MCF 10A (cell line): ENCODE results near the gene DDA1. TPM values are rescaled to one million over a fixed set of nuclear protein-coding genes. Genes with fewer than 3 reads are reported as not detected.

Experiments
- BruUV-seq: library from RNA; stranded (reverse); fragments of 400-500 nt; replicated peaks from 2 replicates; lab custom pipeline; 2021; lab: Mats Ljungman, UMichigan
- CTCF ChIA-PET: fragments of 300-600 bp; sonication (Branson Sonifier 250); formaldehyde crosslinking; extraction: SDS; loops from one replicate; lab custom pipeline; 2021; ENCODE audit warnings: antibody characterized with exemption, inconsistent platforms; lab: Yijun Ruan, JAX
- POLR2A ChIA-PET: fragments of 300-600, 350-650 bp; sonication (Branson Sonifier 250); formaldehyde crosslinking; extraction: SDS; loops from one replicate; lab custom pipeline; 2020; ENCODE audit warnings: antibody characterized with exemption, inconsistent platforms; lab: Yijun Ruan, JAX
- DNase-seq: peaks from one replicate; pipeline ENCODE4 v3.0.0-alpha.2; 2018; ENCODE audit not compliant: unreplicated experiment
- H3K27ac Mint-ChIP-seq: one replicate; pipeline ENCODE4 v1.8.0; 2022; ENCODE audit warnings: mild to moderate bottlenecking, low read depth, mixed read lengths; ENCODE audit not compliant: unreplicated experiment
- H3K27me3 Mint-ChIP-seq: one replicate; pipeline ENCODE4 v1.8.0; 2022; ENCODE audit warnings: mixed read lengths; ENCODE audit not compliant: insufficient read depth, unreplicated experiment
- H3K36me3 Mint-ChIP-seq: one replicate; pipeline ENCODE4 v1.8.0; 2022; ENCODE audit warnings: mild to moderate bottlenecking, moderate library complexity, mixed read lengths; ENCODE audit not compliant: insufficient read depth, unreplicated experiment
- H3K4me1 Mint-ChIP-seq: one replicate; pipeline ENCODE4 v1.8.0; 2022; ENCODE audit warnings: mixed read lengths; ENCODE audit not compliant: insufficient read depth, unreplicated experiment
- H3K4me3 Mint-ChIP-seq: one replicate; pipeline ENCODE4 v1.8.0; 2022; ENCODE audit warnings: mild to moderate bottlenecking, moderate library complexity, mixed read lengths; ENCODE audit not compliant: unreplicated experiment
- H3K9me3 Mint-ChIP-seq: one replicate; pipeline ENCODE4 v1.8.0; 2022; ENCODE audit warnings: mixed read lengths; ENCODE audit not compliant: unreplicated experiment
- intact Hi-C: fragments of 100-400 bp; cut with micrococcal nuclease; formaldehyde crosslinking; loops from 2 replicates; pipeline ENCODE4 v1.14.1; 2022
- total RNA-seq: library from RNA; stranded (reverse); gene quantifications from 2 replicates; pipeline ENCODE4 v1.2.3, GENCODE V29; 2022
- TF ChIP-seq, protein P1 (sequence below): fragments of 200-600 bp; IDR thresholded peaks from one replicate; pipeline ENCODE4 v1.8.0; 2022; ENCODE audit warnings: antibody characterized with exemption, mild to moderate bottlenecking; ENCODE audit not compliant: unreplicated experiment

The DDA1 gene
- total RNA-seq, 1 experiment from 2014 or later = 57.4 TPM

- Mint-ChIP-seq H3K4me1 (peaks cover 21% of the 10 kb centered on the region), H3K36me3 (peaks cover 14% of the 10 kb centered on the region), H3K27ac (no peak within 1 kb of the TSS), H3K4me3 (peak within 1 kb of the TSS; percentile 65), H3K9me3 (no peaks in the 10 kb centered on the region), H3K27me3 (no peaks in the 10 kb centered on the region)
- POLR2A ChIA-PET = interaction anchor here (0.6 to 10.5 kb wide), 6 partner anchors 8 to 43 kb away, joined by 3 to 152 read pairs (median 4); partner anchors contain the start of genes ANO8 and GTPBP3
- intact Hi-C loops = no loop called here
- CTCF ChIA-PET = interaction anchor here (0.5 to 1.0 kb wide), 5 partner anchors 44 to 784 kb away, joined by 3 to 6 read pairs (median 4); partner anchors contain the start of gene CCDC194
- BruUV-seq = no TSS peak
- DNase-seq = peak; percentile 96
- TF ChIP-seq, protein P1, sequence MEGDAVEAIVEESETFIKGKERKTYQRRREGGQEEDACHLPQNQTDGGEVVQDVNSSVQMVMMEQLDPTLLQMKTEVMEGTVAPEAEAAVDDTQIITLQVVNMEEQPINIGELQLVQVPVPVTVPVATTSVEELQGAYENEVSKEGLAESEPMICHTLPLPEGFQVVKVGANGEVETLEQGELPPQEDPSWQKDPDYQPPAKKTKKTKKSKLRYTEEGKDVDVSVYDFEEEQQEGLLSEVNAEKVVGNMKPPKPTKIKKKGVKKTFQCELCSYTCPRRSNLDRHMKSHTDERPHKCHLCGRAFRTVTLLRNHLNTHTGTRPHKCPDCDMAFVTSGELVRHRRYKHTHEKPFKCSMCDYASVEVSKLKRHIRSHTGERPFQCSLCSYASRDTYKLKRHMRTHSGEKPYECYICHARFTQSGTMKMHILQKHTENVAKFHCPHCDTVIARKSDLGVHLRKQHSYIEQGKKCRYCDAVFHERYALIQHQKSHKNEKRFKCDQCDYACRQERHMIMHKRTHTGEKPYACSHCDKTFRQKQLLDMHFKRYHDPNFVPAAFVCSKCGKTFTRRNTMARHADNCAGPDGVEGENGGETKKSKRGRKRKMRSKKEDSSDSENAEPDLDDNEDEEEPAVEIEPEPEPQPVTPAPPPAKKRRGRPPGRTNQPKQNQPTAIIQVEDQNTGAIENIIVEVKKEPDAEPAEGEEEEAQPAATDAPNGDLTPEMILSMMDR = peak; percentile 49
Measured at GRCh38 chr19:17303167-17303939, 6.0 kb upstream of the DDA1 start, which contains the start of gene ABHD8. TSS of gene ABHD8 (minus strand) at chr19:17303425. CDS start at chr19:17301616, 1,809 bp downstream.

DNA sequence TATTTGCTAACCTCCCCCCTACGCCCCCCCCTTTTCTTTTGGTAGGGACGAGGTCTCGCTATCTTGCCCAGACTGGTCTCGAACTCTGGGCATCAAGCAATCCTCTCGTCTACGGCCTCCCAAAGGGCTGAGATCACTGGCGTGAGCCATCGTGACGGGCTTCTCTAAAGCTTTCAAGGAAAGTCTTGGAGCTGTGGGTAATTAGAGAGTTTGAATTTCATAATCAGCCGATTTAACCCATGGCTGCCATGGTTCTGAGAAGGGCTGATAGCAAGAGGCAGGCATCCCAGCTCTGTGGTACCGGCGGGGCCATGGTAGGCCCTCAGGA, 5.5 kb upstream of the DDA1 start:
- ChIA-PET POLR2A (interaction anchor here (0.6 to 10.5 kb wide), 4 partner anchors 8 to 30 kb away, joined by 3 to 152 read pairs (median 8); partner anchors contain the start of genes ANO8 and GTPBP3), CTCF (interaction anchor here (0.5 to 2.0 kb wide), 6 partner anchors 11 to 784 kb away, joined by 3 to 9 read pairs (median 4); partner anchors contain the start of gene CCDC194)
- H3K36me3 Mint-ChIP-seq = peaks cover 14% of the 10 kb centered on the region
- H3K27me3 Mint-ChIP-seq = no peaks in the 10 kb centered on the region
- TF ChIP-seq, protein P1 = no peak
- peak; percentile 53 for DNase-seq
- H3K9me3 Mint-ChIP-seq = no peaks in the 10 kb centered on the region
- H3K4me1 Mint-ChIP-seq = peaks cover 21% of the 10 kb centered on the region
- no peak overlapping the region for H3K27ac Mint-ChIP-seq
- BruUV-seq = no TSS peak
- intact Hi-C loops = no loop called here
- H3K4me3 Mint-ChIP-seq = peak overlapping the region; percentile 65

DNA sequence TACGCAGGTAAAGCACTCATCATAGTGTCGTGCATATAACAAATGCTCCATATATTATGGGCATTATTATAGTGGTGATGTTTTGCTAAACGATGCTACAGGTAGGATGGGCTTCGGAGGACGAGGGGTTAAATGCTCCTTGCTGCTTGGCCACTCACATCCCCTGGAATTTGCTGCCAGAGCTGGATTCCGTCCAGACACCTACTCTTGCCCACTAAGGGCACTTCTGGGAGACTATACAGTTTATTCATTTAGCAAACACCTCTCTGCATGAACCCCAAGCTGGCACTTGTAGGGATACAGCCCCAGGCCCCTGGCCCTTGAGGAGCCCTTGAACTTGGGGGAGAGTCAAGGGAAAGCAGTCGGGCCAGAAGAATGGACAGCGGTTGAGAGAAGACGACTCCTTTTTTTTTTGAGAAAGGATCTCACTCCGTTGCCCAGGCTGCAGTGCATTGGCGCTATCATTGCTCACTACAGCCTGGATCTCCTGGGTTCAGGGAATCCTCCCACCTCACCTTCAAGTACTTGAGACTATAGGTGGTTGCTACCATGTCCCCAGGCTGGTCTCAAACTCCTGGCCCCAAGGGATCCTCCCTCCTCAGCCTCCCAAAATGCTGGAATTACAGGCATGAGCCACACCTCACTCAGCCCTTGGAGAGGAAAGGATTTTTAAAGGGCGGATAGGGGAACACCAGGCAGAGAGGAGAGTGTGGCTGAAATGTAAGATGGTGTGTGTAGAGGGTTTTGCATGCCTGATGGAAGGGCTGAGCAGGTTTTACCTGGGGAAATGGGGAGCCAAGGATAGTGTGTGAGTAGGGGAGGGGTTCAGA, 4.8 kb upstream of the DDA1 start:
- Mint-ChIP-seq H3K4me3 (peak overlapping the region; percentile 78), H3K4me1 (peaks cover 25% of the 10 kb centered on the region), H3K27ac (peak overlapping the region; percentile 55), H3K9me3 (no peaks in the 10 kb centered on the region), H3K36me3 (peaks cover 14% of the 10 kb centered on the region), H3K27me3 (no peaks in the 10 kb centered on the region)
- ChIA-PET POLR2A (interaction anchor here (0.6 to 10.5 kb wide), 14 partner anchors 8 to 888 kb away, joined by 3 to 152 read pairs (median 4); partner anchors contain the start of genes ANO8, GTPBP3, MPV17L2 and MVB12A), CTCF (interaction anchor here (0.6 to 2.0 kb wide), 14 partner anchors 8 to 1044 kb away, joined by 3 to 13 read pairs (median 4); partner anchors contain the start of gene CCDC194)
- TF ChIP-seq, protein P1 = no peak
- DNase-seq = peak; percentile 61
- intact Hi-C loops = loop anchor here (1.0 kb wide), 2 partner anchors 8 to 30 kb away; partner anchors contain the start of gene ANO8
- no TSS peak for BruUV-seq
